Lung microvascular endothelial cell (primary cell): ENCODE results near the gene PANX2. TPM values are rescaled to one million over a fixed set of nuclear protein-coding genes. Genes with fewer than 3 reads are reported as not detected.

Experiments
- DNase-seq, 2 donors: peaks; one replicate each; pipeline versions ENCODE4 v3.0.0 to v3.0.0-alpha.2; 2010; ENCODE audit warnings: low read depth in 2 of 2
- total RNA-seq: library from RNA; depleted of rRNA; stranded (reverse); fragments of >200 nt; gene quantifications from 2 replicates; pipeline ENCODE4 v1.2.1, GENCODE V29; 2014

PANX2 gene
- total RNA-seq, 1 donor from 2014 or later: 0.40 TPM

DNA sequence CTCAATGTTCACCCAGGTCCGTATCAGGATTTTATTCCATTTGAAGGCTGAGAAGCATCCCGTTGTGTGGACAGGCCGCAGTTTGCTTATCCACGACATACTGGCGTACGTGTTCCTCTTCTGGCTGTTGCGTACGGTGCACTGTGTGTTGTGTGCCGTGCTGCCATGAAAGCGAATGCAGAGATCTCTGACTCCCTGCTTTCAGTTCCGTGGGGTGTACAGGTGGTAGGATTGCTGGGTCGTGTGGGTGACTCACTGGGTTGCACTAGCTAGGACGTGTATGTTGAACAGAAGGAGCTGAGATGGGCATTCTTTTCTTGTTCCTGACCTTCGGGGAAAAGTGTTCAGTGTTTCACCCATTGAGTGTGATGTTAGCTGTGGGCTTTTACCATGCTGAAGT is 40.6 kb downstream of the PANX2 start:
- no peak for DNase-seq

DNA sequence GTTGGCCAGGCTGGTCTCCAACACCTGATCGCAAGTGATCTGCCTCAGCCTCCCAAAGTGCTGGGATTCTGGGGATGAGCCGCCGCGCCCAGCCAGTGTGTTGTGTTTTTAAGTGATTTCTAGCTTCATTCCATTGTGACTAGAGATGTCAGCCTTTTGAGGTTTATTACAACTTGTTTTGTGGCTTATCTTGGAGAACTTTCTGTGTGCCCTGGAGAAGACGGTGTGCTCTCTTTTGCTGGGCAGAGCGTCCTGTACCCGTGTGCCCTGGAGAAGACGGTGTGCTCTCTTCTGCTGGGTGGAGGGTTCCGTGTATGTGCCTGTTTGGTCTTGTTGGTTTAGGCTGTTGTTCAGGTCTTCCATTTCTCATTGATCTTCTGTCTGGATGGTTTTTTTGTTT is 42.7 kb downstream of the PANX2 start:
- DNase-seq: no peak

DNA sequence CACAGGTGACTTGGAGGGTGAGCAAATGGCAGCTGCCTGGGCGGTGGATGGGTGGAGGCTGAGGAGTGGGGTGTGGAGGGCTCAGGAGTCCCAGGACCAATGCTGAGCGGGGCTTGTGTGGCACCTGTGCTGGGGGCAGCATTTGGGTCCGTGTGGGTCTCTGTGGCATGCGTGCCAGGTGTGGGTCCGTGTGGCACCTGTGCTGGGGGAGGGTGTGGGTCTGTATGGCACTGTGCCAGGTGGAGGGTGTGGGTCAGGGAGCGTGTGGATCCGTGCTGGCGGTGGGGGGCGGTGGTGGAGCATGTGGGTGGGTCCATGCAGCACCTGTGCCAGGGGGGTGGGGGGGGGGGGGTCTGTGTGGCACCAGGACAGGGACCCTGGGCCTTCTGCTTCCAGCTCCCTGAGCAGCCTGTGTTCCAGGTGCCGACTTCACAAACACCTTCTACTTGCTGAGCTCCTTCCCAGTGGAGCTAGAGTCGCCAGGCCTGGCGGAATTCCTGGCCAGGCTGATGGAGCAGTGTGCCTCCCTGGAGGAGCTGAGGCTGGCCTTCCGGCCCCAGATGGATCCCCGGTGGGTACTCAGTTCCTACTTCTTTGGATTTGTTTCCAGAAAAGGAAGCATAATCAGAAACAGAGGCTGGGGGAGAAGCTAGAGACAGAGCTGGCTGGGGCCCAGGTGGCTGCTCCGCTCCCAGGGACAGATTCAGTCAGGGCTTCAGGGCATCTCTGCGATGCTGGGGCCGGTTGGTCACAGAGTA is 44.9 kb downstream of the PANX2 start:
- no peak for DNase-seq

DNA sequence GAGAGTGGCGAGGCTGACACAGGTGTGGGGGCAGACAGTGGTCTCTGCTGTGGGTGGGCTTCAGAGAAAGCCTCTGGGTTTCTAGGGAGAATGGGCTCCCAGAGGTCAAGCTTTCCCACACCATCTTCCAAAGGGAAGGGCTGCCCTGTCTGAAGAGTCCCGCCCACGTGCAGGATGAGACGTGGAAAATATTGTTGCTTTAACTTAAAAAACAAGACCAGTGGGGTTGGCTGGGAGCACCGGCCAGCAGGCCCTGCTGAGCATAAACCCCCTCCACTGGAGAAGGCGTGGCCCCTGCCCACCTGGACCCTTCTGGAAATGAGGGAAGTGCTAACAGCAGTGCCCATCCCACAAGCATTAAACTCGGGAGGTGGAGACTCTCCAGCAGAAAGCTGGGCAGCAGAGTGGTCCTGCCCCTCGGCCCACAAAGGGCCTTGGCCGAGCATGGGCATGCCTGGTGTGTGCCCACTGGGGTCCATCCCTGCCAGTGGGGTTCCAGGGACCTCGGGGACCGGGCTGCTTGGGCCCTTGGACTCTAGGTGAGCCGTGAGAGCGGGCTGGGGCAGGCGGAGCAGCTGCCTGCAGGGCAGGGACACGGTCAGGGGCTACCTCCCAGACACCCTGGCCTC is 45.6 kb downstream of the PANX2 start:
- no peak for DNase-seq

DNA sequence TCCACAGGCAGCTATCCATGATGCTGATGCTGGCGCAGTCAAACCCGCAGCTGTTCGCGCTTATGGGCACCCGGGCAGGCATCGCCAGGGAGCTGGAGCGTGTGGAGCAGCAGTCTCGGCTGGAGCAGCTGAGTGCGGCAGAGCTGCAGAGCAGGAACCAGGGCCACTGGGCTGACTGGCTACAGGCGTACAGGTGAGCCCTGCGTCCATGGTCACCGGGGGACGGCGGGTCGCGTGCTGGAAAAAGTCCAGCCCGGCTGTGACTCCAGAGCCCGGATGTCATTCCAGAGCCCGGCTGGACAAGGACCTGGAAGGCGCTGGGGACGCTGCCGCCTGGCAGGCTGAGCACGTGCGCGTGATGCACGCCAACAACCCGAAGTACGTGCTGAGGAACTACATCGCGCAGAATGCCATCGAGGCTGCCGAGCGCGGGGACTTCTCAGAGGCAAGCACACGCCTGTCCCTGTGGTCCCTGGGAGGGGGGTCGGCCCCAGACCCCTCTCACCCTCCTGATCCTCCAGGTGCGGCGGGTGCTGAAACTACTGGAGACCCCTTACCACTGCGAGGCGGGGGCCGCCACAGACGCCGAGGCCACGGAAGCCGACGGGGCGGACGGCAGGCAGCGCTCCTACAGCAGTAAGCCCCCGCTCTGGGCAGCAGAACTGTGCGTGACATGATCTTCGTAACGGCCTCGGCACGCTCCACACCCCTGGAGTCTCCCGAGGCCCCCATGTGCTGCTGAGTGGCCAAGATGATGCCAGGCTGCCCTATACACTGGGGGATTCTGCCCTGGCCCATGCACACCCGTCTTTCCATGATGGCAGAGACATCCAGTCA is 46.4 kb downstream of the PANX2 start:
- DNase-seq: no peak

DNA sequence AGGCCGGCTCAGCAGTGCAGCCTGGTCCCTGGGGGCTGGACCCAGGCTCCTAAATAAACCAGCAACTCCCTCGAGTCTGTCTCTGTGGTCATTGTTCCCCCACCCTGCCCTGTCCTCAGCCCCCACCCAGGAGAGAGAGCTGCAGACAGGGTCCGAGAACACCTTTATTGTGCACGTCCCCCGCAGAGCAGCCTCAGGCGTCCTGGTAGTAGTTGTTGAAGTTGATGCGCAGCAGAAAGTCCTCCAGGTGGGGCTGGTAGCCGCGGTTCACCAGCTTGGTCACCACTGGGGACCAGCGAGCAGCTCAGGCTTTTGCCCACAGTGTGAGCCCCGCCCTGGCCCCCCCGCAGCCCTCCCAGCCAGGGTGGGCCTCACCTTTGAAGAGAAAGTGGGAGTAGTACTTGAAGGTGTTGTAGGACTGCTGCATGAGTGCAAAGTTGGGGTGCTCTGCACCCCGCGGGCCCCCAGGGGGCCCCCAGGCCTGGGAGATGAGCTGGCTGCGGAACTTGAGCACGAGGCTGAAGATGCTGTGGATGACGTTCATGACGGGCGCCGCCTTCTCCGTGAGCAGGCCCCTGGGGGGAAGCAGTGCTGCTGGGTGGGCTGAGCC is 47.1 kb downstream of the PANX2 start:
- DNase-seq: no peak

DNA sequence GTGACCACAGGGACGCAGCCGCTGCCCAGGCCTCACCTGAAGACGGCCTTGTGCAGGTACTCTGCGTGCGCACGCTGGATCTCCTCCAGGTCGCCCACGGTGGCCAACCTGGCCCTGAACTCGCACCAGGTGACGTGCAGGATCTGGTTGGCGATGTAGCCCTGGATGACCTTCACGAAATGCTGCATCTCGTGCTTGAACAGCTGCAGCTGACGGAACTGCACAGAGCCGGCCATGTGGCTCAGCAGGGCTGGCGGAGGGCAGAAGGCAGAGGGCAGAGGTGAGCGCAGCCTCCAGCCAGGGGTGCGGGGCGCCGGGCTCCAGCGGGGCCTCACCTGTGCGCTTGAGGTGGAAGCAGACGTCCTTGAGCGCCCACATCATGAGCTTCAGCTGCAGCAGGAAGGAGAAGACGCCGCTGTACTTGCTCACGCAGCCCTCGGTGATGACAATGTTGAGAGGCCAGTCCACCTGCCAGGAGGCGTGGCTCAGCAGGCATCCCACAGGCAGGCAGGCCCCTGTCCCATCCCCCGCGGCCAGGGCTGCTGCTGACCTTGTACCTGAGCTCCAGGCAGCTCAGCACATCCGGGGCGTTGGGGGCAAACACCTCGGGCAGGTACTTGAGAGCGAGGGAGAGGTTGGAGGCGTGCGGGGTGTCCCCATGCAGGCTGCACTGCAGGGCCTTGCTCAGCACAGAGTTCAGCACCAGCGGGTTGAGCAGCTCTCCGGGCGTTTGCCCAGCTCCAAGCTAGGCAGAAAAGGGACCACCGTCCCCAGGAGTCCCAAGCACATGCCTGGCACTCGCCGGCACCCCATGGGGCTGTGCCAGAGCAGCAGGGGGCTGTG is 47.8 kb downstream of the PANX2 start:
- no peak for DNase-seq

DNA sequence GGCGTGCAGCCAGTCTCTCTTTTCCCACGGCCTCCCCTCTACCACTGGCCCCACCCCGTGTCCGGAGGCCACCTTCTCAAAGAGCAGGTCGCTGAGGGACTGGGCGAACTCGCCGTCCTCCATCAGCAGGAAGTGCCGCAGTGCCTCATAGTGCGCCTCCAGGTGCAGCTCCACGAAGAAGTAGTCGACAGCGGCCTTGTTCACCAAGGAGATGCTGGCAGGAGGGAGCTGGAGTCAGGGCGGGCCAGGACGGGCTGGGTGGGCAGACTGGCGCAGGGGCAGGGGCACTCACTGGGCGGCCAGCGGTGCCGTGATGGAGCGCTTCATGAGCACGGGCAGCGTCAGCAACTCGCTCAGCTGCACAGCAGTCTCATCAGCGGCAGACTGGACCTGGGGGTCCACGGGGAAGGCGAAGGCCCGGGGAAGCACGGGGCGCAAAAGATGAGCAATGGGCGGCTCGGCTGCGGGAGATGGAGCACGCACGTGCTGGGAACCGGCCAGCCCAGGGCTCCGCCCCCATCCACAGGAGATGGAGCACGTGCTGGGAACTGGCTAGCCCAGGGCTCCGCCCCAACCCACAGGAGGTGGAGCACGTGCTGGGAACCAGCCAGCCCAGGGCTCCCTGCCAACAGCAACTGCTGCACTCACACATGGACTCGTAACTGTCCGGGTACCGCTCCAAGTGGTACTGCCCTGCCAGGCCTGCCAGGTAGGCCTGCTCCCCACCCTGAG is 48.6 kb downstream of the PANX2 start:
- DNase-seq: peak; percentile 63 to 94

DNA sequence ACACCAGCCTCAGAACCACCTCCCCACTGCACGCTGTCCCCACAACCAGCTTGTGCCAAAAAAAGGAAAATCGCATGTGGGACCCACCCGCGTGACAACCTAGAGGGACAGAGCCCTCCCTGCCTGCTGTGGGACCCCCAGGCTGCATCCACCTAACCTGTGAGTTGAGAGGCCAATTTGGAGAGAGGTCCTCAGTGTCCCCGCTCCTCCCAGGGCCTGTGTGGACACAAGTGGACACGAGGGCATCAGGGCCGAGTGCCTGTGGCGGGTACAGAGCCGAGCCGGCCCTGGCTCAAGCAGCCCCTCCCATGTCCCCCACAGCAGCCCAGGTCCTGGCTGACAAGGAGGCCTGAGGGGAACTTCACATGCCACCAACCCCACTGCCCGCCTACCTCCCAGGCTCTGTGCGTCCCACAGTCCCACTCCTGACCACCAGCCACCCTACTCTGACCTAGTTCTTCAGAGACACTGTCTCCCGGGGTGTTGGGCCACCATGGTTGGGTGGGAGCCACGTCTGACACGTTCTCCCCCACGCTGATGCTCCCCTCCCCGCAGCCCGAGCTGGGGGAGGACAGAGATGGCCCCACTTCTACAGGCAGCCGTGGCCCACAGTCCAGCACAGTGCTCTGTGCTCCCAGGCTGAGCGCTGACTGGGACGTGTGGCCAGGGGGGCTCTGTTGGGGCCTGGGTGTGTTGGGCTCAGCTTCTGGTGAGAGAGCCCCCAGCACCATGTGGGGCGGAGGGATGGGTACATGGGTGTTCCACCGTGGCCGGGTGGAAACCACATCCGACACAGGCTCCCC is 49.5 kb downstream of the PANX2 start:
- no peak for DNase-seq

DNA sequence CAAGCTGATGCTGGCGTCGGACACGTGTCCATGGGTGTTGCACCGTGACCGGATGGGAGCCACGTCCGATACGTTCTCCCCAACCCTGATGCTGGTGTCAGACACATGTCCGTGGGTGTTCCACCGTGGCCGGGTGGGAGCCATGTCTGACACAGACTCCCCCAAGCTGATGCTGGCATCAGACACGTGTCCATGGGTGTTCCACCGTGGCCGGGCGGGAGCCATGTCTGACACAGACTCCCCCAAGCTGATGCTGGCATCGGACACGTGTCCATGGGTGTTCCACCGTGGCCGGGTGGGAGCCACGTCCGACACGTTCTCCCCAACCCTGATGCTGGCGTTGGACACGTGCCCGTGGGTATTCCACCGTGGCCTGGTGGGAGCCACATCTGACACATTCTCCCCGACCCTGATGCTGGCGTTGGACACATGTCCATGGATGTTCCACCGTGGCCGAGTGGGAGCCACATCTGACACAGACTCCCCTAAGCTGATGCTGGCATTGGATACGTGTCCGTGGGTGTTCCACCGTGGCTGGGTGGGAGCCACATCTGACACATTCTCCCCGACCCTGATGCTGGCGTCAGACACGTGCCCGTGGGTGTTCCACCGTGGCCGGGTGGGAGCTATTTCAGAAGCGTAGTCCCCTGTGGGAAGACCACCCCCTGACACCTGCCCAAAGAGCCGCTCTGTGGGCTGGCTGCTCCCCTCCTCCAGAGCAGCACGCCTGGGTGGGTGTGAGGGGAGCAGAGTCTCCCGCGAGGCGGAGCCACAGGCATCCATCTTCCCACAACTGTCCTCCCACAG is 50.3 kb downstream of the PANX2 start:
- no peak for DNase-seq

DNA sequence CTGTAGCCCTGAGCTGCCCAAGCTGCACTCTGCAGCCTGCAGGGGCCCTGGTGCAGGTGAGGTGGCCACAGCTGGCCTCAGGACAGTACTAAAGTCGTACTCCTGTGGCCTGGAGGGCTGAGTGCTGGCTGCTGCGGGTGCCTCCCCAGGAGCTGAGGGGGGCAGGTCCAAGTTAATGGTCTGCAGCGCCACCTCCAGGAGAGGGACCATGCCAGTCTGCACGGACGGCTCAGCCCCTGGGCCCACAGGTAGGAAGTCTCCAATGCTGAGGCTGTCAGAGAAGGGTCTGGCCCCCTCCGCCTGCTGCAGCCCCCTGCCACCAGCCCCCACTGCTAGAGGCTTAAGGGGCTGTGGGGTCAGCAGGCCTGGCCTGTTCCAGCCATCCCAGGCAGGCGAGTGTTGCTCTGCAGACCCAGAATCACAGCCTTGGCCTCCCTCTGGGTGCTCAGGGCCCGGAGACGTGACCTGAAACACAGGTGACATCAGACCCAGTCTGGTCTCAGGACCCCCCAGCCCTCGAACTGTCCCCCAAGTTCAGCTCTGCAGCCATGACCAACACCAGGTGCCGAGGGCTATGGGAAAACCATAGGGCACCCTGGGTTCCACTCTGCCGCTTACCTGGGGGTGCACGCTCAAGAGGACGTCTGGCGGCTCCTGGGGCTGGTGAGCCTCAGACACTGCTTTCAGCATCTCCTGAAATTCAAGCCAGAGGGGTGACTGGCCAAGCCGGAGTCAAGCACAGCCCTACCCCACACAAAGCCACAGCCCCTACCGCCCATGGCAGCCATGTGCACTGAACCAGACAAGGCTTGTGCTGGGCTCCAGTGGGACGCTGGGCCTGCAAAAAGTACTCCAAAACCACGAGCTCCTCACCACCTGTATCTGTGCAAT is 51.1 kb downstream of the PANX2 start:
- no peak for DNase-seq

DNA sequence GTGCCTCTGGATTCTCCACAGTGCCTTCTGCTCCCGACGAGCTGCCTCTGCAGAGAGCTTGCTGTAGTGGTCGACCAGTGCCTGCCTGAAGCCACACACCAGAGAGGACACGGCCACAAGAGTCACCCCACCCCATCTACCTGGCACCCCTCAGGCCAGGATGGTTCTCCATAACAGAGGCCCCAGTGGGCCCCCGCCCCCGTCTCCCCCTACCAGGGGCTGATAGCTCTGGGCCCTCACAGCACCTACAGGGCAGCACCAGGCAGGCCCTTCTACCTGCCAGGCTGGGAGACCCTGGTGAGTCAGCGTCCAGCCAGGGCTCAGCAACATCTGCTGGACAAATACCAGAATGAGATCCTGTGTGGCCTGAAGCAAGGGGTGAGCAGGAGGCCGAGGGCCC is 52.0 kb downstream of the PANX2 start:
- DNase-seq: no peak

DNA sequence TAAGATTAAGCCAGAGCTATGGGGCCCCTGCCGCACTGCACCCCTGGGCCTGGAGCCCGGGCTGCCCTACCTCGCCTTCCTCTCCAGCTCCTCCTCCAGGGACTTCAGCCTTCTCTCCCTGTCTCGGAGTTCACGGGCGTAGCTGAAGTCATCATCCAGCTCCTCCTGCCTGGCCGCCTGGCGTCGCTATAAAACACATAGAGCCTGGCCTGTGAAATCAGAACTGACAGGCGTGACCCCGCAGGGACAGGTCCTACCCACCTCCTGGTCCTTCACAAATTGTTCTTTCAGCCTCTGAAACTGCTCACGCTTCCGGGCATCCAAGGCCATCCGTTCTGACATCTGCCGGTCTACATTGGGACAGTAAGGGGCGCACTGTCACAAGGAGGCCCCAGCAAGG is 53.5 kb downstream of the PANX2 start:
- DNase-seq: no peak

DNA sequence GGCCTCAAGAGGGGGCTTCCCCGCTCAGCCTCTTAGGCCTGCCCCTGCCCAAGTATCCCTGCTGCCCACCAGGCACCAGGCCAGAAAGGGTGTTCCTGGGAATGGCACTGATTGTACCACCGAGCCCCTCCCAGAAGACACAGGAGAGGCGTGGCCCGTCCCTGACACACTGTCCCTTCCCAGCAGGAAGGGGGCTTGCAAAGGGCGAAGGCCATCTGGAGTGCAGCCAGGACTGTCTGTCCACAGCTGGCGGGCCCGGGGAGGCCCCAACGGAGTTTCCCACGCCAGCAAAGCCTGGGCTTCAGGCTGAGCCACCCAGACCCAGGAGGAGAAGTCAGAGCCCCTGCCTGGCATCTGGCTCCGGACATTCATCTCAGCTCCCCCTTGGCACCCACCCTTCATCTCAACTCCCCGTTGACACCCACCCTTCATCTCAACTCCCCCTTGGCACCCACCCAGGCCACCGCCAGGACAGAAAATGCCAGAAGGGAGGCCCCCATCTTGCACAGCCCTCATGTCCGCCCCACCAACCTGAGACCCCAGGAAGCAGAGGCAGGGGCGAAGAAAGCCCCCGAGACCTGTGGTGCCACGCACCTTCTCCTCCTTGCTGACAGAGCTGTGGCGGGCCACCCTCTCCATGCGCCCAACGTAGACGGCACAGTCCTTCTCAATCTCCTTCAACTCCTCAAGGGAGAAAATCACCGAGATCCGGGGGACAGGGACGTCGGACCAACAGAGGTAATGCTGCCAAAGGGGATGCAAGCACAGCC is 54.9 kb downstream of the PANX2 start:
- no peak for DNase-seq

DNA sequence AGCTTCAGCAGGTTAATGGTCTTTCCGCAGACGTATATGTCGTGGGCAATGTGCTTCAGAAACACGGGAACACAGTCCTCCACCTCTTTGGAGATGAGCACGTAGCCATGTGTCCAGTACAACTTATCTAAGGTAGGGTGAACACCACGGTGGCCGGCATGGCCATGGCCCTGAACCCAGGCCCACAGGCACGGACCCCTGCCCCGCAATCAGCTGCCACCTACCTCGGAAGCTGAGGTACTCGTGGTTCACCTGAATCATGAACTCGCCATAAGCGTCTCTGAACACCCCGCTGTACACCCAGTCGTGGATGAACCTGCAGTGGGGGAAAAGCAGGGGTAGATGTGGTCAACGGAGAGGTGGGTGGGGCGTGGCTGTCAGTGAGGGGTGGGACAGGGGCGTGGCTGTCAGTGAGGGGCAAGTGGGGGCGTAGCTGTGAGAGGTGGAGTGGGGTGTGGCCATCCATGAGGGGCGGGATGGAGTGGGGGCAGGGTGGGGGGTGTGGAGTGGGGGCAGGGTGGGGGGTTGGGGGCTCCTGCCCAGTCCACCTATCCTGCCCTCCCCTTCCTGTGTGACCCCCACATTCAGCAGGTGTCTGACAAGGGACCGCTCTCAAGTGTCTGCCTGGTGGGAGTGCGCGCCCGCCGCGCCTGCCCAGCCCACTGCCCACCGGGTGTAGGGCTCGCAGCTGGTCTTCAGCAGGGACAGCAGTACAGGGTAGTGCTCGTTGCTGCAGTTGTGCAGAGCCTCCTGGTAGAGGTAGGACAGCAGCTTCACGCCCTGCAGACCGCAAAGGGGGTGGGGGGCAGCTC is 55.7 kb downstream of the PANX2 start:
- no peak for DNase-seq

DNA sequence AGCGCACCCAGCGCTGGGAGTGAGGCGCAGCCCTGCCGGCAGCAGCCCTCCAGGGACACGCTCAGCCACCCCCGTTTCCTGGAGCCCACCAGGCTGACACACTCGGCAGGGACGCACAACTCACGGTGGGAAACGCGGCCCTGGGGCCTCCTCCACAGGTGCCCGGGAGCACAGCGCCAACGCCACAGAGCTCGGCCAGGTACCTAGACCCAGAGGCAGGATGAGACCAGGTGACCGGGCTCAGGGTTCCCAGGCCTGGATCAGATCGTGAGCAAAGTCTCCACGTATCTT is 56.3 kb downstream of the PANX2 start:
- no peak for DNase-seq
